Small intestine (tissue), 7 donors: Measurements from ENCODE around the gene CCDC149. TPM values are rescaled to one million over a fixed set of nuclear protein-coding genes. Genes with fewer than 3 reads are reported as not detected.

Experiments
- DNase-seq, 2 donors: peaks; one replicate each; pipeline versions ENCODE4 v3.0.0 to v3.0.0-alpha.2; 2013
- FAIRE-seq: peaks from 2 replicates; lab custom pipeline; 2012; peaks lifted over from hg19 to GRCh38; lab: Jason Lieb, UNC
- H3K27ac ChIP-seq, 3 donors: one replicate each; pipeline ENCODE4 v1.5.1; 2013; ENCODE audit warnings: low read length in 2 of 3, mild to moderate bottlenecking in 2 of 3, control low read depth in 1 of 3, inconsistent platforms in 1 of 3, low read depth in 1 of 3, moderate library complexity in 1 of 3
- H3K27me3 ChIP-seq, 3 donors: one replicate each; pipeline ENCODE4 v1.6.1; 2013; ENCODE audit warnings: low read length in 3 of 3, inconsistent platforms in 1 of 3; ENCODE audit not compliant: control insufficient read depth in 3 of 3, insufficient read depth in 3 of 3
- H3K36me3 ChIP-seq, 3 donors: one replicate each; pipeline ENCODE4 v1.6.1; 2013; ENCODE audit warnings: low read length in 3 of 3, inconsistent platforms in 1 of 3, low read depth in 1 of 3, mild to moderate bottlenecking in 1 of 3, moderate library complexity in 1 of 3; ENCODE audit not compliant: control insufficient read depth in 3 of 3, insufficient read depth in 2 of 3
- H3K4me1 ChIP-seq, 3 donors: one replicate each; pipeline ENCODE4 v1.6.1; 2013; ENCODE audit warnings: low read length in 2 of 3, inconsistent platforms in 1 of 3, low read depth in 1 of 3, mild to moderate bottlenecking in 1 of 3, moderate library complexity in 1 of 3; ENCODE audit not compliant: control insufficient read depth in 3 of 3, insufficient read depth in 2 of 3
- H3K4me3 ChIP-seq, 3 donors: one replicate each; pipeline ENCODE4 v1.5.1; 2013; ENCODE audit warnings: low read length in 3 of 3, control low read depth in 1 of 3, inconsistent platforms in 1 of 3, low read depth in 1 of 3, mild to moderate bottlenecking in 1 of 3, moderate library complexity in 1 of 3
- H3K9me3 ChIP-seq, 2 donors: one replicate each; pipeline ENCODE4 v1.6.1; 2013; ENCODE audit warnings: low read depth in 1 of 2, low read length in 1 of 2; ENCODE audit not compliant: control insufficient read depth in 2 of 2, insufficient read depth in 1 of 2
- WGBS, 3 donors: extraction: QIAGEN DNeasy Blood & Tissue Kit; methylation state at CpG; one replicate each; pipeline ENCODE4 v1.1.7; 2013; 5-methylcytosine and 5-hydroxymethylcytosine counted together
- polyA plus RNA-seq, 4 donors: library from polyadenylated mRNA; stranded (reverse) in 3 of 4; unstranded in 1 of 4; fragments of 200-250 nt in 3 of 4; fragments of 120-200 nt in 1 of 4; gene quantifications; one replicate each; pipeline versions ENCODE4 v1.2.1 to v1.2.3, GENCODE V29; 2013
- donor health status: healthy with polysubstance abuse.
- donor health status: control.
- donor health status: control.
- donor health status: Bipolar disorder and iron deficiency.
- donor health status: healthy.

CCDC149 gene
- polyA plus RNA-seq, 4 donors, result 2.2 to 13.2 (median 5.2) TPM

DNA sequence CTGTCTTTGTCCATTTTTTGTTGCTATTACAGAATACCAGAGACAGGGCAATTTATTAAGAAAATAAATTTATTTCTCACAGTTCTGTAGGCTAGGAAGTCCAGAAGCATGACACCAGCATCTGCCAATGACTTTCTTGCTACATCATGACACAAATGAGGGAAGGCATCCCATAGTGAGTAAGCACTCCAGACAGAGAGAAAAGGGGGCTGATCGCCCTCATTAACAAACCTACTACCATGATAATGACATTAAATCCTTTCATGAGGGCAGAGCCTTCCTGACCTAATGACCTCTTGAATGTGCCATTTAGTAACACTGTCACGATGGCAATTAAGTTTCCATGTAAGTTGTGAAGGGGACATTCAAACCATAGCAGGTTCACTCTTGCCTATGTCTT is 20.1 kb downstream of the CCDC149 start:
- no peak for DNase-seq
- Histone ChIP-seq H3K36me3 (peaks cover 0 to 5% (median 0%) of the 10 kb centered on the region in 3 donors), H3K4me1 (no peaks in the 10 kb centered on the region), H3K27ac (no peak overlapping the region), H3K27me3 (no peaks in the 10 kb centered on the region), H3K9me3 (no peaks in the 10 kb centered on the region), H3K4me3 (no peak overlapping the region)
- FAIRE-seq, result no peak
- 90 to 96% (median 92%) methylated on average over 2 of the region's 2 CpGs for WGBS, 3 donors

DNA sequence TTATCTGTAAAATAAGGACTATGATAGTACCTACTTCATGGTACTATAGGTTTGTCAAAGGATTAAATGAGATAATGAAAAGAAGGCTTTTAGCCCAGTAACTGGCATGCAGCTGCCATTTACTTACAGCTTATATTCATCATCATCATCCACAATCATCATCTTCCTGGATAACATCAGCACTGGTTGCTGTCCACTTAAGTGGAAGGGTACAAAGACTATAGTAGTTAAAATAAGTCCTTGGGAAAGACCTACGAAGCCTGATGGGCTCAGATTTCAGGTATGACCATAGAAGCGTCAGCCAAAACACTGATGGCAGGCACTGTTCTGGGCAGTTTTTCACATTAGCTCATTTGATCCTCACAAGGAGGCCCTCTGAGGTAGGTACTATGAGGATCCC is 20.6 kb downstream of the CCDC149 start:
- no peak overlapping the region for H3K27ac ChIP-seq
- no peaks in the 10 kb centered on the region for H3K27me3 ChIP-seq
- no peak for FAIRE-seq
- H3K4me3 ChIP-seq, result no peak overlapping the region
- 86 to 96% (median 93%) methylated on average over 2 of the region's 2 CpGs for WGBS, 3 donors
- no peaks in the 10 kb centered on the region for H3K9me3 ChIP-seq
- H3K36me3 ChIP-seq, result peaks cover 0 to 5% (median 0%) of the 10 kb centered on the region in 3 donors
- DNase-seq, result no peak
- no peaks in the 10 kb centered on the region for H3K4me1 ChIP-seq

DNA sequence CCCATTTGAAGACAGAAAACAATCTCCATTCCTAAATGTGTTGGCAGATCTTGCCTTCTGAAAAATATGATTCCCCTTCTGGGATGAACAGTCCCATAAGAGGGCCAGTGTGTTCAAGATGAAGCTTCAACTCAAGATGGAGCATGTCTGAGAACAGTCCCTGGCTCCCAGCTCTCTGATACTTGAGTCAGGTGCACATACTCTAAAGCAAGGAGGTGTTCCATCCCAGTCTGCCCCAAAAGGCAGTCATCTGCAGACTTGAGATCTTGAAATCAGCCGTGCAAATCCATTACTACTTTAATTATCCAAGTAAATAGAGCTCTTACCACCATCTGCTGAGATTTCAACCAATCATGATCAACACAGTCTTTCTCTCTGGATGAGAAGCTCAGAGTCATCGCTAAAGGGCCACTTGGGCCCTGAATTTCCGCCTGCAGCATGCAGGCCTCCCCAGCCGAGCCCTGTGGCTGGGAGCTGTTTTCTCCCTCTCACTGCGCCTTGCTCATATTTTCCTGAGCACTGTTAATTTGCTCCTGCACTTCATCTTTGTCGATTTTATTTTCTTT is 22.2 kb downstream of the CCDC149 start:
- Histone ChIP-seq H3K27ac (no peak overlapping the region), H3K9me3 (no peaks in the 10 kb centered on the region), H3K4me1 (no peaks in the 10 kb centered on the region), H3K27me3 (no peaks in the 10 kb centered on the region), H3K36me3 (peaks cover 0 to 5% (median 0%) of the 10 kb centered on the region in 3 donors), H3K4me3 (no peak overlapping the region)
- DNase-seq (no peak), FAIRE-seq (no peak)
- WGBS, 3 donors, result 92 to 95% (median 92%) methylated on average over 6 of the region's 6 CpGs

DNA sequence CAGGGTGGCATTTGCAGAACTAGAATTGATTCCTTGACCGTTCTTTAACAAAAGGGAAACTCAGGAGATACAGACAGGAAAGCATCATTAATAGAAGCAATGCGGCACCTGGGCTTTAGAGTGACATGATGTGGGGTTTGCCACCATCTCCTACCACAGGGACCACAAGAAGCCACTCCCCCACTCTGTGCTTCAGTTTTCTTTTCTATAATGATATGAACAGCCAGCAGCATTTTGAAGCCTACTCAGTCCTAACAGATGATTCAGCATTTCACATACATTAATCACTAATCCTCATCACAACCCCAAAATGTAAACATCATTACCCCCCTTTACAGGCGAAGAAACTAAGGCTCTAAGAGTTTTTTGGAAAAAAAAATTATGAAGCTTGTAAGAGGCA is 22.9 kb downstream of the CCDC149 start:
- WGBS, 3 donors, result 70 to 88% (median 85%) methylated on average over 3 of the region's 3 CpGs
- FAIRE-seq (no peak), DNase-seq (no peak)
- H3K4me3 ChIP-seq, result no peak overlapping the region
- peaks cover 0 to 3% (median 0%) of the 10 kb centered on the region in 3 donors for H3K36me3 ChIP-seq
- H3K4me1 ChIP-seq, result no peaks in the 10 kb centered on the region
- H3K27ac ChIP-seq, result no peak overlapping the region
- no peaks in the 10 kb centered on the region for H3K9me3 ChIP-seq
- H3K27me3 ChIP-seq, result no peaks in the 10 kb centered on the region

DNA sequence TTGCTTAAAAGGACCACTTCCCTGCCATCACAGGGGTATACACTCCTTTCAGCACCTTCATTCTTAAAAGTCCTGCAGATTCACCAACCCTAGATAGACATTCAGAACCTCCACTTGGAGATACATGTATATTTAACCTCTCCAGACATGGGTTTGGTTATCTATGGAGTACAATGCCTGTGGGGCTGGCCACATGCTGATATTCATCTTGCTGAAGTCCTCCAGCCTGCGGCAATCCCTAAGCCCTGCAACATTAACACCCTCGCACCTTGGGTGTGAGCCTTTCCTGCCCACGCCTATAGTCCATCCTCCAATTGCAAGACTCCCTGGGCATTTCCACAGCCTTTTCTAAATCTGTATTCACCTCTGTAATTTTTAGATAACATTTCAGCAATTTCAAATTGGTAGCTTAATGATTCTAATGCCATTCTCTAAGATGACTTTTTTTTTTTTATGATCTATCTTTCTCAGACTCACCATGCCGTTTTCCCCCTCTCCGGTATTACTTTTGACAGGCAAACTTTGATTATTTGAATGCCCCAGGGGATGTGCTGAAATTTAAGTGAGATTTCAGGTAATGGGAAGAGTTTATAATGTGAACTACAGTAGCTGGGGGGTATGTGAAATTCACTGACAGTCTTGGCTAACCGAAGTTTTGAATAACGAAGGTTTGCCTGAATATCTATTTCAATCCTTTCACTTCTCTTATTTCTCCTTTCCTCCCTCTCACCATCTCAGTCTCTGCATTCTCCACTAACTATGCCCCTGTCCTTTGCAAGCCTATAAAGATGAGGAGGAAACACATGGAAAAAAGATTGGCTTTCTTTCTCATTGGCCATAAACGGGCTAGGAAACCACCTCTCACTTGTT is 24.1 kb downstream of the CCDC149 start:
- FAIRE-seq (no peak), DNase-seq (no peak)
- WGBS, 3 donors, result 87 to 95% (median 90%) methylated on average over 8 of the region's 8 CpGs
- Histone ChIP-seq H3K4me3 (no peak overlapping the region), H3K4me1 (no peaks in the 10 kb centered on the region), H3K27me3 (no peaks in the 10 kb centered on the region), H3K36me3 (peaks cover 0 to 3% (median 0%) of the 10 kb centered on the region in 3 donors), H3K9me3 (no peaks in the 10 kb centered on the region), H3K27ac (no peak overlapping the region)

DNA sequence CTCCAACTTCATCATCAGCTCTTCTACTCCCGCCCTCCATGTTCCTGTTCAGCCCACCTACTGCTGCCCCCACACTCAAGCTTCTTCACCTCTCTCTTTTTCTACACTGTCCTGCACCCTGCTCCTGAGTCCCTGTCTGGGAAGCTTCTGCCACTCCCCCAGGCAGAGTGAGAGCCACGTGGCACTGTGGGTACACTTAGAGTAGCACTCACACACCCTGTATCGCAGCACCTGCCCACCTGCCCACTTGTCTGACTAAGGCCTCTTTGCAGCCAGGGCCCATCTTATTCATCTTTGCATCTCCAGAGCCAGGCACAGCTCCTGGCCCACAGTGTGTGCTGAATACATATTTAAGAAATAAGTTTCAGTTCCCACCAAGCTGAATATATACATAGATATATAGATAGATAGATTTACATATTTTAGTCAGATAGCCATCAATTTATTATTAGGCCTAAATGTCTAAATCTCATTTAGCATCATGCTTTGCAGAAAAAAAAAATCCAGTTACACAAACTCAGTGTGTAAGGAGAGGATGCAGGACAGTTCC is 24.9 kb downstream of the CCDC149 start:
- no peaks in the 10 kb centered on the region for H3K27me3 ChIP-seq
- H3K4me1 ChIP-seq, result no peaks in the 10 kb centered on the region
- FAIRE-seq (no peak), DNase-seq (no peak)
- no peaks in the 10 kb centered on the region for H3K9me3 ChIP-seq
- 75 to 80% (median 78%) methylated on average over 3 of the region's 3 CpGs for WGBS, 3 donors
- peaks cover 0 to 3% (median 0%) of the 10 kb centered on the region in 3 donors for H3K36me3 ChIP-seq
- no peak overlapping the region for H3K27ac ChIP-seq
- no peak overlapping the region for H3K4me3 ChIP-seq

DNA sequence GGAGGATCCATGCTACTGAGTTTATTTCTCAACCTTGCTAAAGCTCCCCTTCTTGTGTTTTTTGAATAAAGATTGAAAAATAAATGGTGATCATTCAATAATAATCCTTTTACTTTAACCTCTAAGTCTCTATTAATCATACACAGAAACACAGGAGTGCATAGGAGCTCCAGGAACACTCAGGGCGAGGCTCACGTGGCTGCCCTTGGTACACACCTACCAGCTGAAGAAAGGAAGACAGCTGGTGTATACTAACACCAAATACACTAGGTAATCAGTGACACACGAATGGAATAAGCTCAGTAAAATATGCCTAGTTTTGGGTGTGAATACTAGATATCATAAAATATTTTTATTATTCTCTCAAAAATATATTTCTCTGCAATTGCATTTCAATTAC is 26.2 kb downstream of the CCDC149 start:
- WGBS, 3 donors, result 35 to 60% (median 36%) methylated on average over 3 of the region's 3 CpGs
- H3K4me3 ChIP-seq, result no peak overlapping the region
- FAIRE-seq (no peak), DNase-seq (peak in 1 of 2 donors; percentile 14)
- no peak overlapping the region for H3K27ac ChIP-seq
- H3K9me3 ChIP-seq, result no peaks in the 10 kb centered on the region
- no peaks in the 10 kb centered on the region for H3K4me1 ChIP-seq
- H3K27me3 ChIP-seq, result no peaks in the 10 kb centered on the region
- H3K36me3 ChIP-seq, result peaks cover 0 to 3% (median 0%) of the 10 kb centered on the region in 3 donors

DNA sequence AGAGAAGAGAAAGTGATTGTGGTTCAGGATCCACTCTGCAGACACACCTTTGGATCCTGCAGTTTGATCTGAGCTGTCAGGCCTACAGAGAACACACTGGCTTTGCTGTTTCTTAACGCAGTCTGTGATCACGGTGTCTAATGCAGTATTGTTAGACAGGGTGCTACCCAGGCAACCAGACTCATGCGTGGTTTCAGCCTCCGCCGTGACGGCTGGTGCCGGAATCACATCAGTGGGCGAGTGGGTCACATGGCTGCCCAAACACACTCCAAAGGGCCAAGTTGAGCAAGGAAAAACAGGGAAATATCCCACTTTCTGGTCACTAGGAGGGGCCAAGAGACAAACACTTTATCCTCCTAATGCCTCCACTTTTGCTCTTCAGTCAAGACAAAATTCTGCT is 27.5 kb downstream of the CCDC149 start:
- no peaks in the 10 kb centered on the region for H3K27me3 ChIP-seq
- H3K4me3 ChIP-seq, result no peak overlapping the region
- peaks cover 0 to 3% (median 0%) of the 10 kb centered on the region in 3 donors for H3K36me3 ChIP-seq
- 83 to 88% (median 86%) methylated on average over 8 of the region's 8 CpGs for WGBS, 3 donors
- no peak for DNase-seq
- H3K9me3 ChIP-seq, result no peaks in the 10 kb centered on the region
- H3K4me1 ChIP-seq, result no peaks in the 10 kb centered on the region
- FAIRE-seq, result no peak
- H3K27ac ChIP-seq, result no peak overlapping the region
